ENCODE data around the gene FAM3A. TPM values are rescaled to one million over a fixed set of nuclear protein-coding genes. Genes with fewer than 3 reads are reported as not detected.
"Not testable (repeated sequence)": the region's sequence is repeated elsewhere in the genome, so short reads cannot be mapped to it uniquely, and the experiment has no call there.

Gene FAM3A
- total RNA-seq, 2 donors from 2014 or later = 31.2 to 32.9 TPM

DNA sequence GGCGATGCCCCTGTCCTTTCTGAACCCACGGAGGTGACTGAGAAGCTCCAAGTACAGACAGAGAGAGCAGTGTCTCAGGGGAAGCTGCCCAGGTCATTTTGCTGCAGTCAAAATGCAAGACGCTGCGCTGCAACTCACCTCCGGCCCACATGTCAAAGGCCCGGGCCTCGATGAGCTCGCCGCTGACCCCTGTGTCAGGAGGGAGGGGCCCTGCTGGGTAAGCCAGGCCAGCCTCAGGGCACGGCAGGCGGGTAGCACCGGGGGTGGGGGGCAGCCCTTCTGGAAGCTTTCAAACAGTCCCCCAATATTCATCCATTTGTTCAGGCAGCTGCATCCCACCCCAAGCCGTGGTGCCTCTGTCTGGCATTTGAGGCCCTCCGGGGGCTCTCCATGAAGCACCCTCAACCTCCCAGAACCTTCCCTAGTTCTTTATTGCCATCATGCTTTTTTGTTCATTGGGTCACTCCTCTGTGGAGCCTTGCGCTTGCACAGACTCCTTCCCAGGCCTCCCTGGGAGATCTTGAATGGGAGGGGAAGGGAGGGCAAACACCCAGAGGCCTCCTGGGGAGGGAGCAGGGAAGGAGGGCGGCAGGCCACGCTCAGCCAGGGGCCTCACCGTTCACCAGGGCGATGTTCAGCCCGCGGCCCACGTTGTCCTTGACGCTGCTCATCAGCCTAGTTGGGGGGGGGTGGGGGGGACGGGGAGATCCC, 8.2 kb downstream of the FAM3A start:
- peaks cover 7 to 9% of the 10 kb centered on the region in 2 donors for H3K36me3 Mint-ChIP-seq (ENCODE audit: insufficient read depth in 2 of 2)
- H3K27ac Mint-ChIP-seq = no peak overlapping the region
- H3K4me3 Mint-ChIP-seq = no peak overlapping the region
- no peaks in the 10 kb centered on the region for H3K27me3 Mint-ChIP-seq (ENCODE audit: low read depth)
- no peaks in the 10 kb centered on the region for H3K9me3 Mint-ChIP-seq
- no peak for ATAC-seq (replicated peaks in 1 of 2)
- H3K4me1 Mint-ChIP-seq (ENCODE audit: low read depth) = peaks cover 14% of the 10 kb centered on the region
- no peak for DNase-seq

DNA sequence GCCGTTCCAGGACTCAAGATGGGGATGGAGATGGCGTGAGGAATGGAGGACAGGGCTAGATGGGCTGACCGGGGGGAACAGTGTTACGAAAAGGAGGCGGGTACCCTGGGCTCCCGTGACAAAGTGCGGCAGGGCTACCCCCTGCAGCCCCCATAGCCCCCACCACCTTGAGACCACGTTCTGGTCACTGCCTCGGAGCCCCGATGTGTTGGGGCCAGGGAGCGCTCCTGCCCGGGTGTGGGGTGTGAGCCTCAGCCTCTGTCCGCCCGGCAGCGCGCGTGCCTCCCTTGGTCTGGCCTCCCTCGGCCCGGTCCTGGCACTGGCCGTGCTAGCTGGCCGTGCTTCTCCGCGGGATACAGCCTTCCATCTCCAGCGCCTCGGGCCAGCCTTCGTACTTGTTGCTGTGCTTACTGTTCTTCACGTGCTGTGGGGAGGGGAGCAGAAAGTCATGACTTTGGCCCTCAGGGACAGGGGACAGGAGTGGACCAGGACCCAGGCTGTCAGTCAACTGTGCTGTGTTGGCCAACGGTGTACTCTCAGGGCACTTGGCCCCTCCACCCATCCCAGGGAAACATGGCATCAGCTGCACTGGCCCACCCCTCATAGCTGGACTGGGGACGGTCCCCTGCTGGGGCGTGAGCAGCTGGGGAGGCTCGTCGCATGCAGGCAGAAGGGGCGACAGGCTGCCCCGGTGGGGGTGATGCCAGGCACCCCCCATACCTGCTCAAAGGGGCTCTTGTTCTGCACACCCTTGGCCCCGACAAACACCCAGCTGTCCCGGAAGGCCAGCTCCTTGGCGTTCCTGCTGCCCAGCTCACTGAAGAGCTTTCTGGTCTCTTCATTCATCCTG, 9.3 kb downstream of the FAM3A start:
- Mint-ChIP-seq H3K9me3 (no peaks in the 10 kb centered on the region), H3K27me3 (ENCODE audit: low read depth) (no peaks in the 10 kb centered on the region), H3K27ac (no peak overlapping the region), H3K4me3 (no peak overlapping the region), H3K4me1 (ENCODE audit: low read depth) (peaks cover 11% of the 10 kb centered on the region), H3K36me3 (ENCODE audit: insufficient read depth in 2 of 2) (peaks cover 7 to 9% of the 10 kb centered on the region in 2 donors)
- ATAC-seq (replicated peaks in 1 of 2) = no peak
- no peak for DNase-seq

- H3K4me3 Mint-ChIP-seq = no peak overlapping the region
- no peaks in the 10 kb centered on the region for H3K9me3 Mint-ChIP-seq
- ATAC-seq (replicated peaks in 1 of 2) (no peak), DNase-seq (no peak)
- H3K36me3 Mint-ChIP-seq (ENCODE audit: insufficient read depth in 2 of 2) = peaks cover 5 to 9% of the 10 kb centered on the region in 2 donors
- H3K27me3 Mint-ChIP-seq (ENCODE audit: low read depth) = no peaks in the 10 kb centered on the region
- H3K27ac Mint-ChIP-seq = no peak overlapping the region
- peaks cover 2% of the 10 kb centered on the region for H3K4me1 Mint-ChIP-seq (ENCODE audit: low read depth)
Observed at GRCh38 chrX:154505734-154506133, 10.3 kb downstream of the FAM3A start.

DNA sequence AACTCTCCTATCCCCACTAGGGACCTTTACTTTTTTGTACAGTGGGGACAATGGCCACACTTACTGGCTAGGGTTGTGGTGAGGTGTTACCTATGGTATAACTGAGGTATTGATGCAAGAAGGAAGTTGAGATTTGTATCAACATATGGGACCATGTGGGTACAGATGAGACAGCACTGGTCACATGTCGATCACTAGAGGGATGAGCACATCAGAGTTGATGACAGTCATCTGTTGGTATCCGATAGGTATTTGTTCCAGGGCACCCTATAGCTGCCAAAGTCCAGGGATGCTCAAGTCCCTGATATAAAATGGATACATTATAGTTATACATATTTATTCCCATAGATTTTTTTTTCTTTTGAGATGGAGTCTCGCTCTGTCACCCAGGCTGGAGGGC, 13.0 kb downstream of the FAM3A start:
- Mint-ChIP-seq H3K27me3 (ENCODE audit: low read depth) (peaks cover 7% of the 10 kb centered on the region), H3K4me1 (ENCODE audit: low read depth) (no peaks in the 10 kb centered on the region), H3K27ac (no peak overlapping the region), H3K9me3 (no peaks in the 10 kb centered on the region), H3K4me3 (no peak overlapping the region), H3K36me3 (ENCODE audit: insufficient read depth in 2 of 2) (no peaks in the 10 kb centered on the region)
- no peak for DNase-seq
- ATAC-seq (replicated peaks in 1 of 2) = no peak

- H3K4me3 Mint-ChIP-seq = no peak overlapping the region
- ATAC-seq (replicated peaks in 1 of 2) (no peak), DNase-seq (no peak)
- no peaks in the 10 kb centered on the region for H3K36me3 Mint-ChIP-seq (ENCODE audit: insufficient read depth in 2 of 2)
- H3K9me3 Mint-ChIP-seq = no peaks in the 10 kb centered on the region
- no peak overlapping the region for H3K27ac Mint-ChIP-seq
- peaks cover 7% of the 10 kb centered on the region for H3K27me3 Mint-ChIP-seq (ENCODE audit: low read depth)
- no peaks in the 10 kb centered on the region for H3K4me1 Mint-ChIP-seq (ENCODE audit: low read depth)
Observed at GRCh38 chrX:154502098-154502497, 13.9 kb downstream of the FAM3A start.

- ATAC-seq (replicated peaks in 1 of 2); H3K9me3 Mint-ChIP-seq; H3K4me3 Mint-ChIP-seq: not testable (repeated sequence)
Observed at GRCh38 chrX:154501423-154501822, 14.6 kb downstream of the FAM3A start.

DNA sequence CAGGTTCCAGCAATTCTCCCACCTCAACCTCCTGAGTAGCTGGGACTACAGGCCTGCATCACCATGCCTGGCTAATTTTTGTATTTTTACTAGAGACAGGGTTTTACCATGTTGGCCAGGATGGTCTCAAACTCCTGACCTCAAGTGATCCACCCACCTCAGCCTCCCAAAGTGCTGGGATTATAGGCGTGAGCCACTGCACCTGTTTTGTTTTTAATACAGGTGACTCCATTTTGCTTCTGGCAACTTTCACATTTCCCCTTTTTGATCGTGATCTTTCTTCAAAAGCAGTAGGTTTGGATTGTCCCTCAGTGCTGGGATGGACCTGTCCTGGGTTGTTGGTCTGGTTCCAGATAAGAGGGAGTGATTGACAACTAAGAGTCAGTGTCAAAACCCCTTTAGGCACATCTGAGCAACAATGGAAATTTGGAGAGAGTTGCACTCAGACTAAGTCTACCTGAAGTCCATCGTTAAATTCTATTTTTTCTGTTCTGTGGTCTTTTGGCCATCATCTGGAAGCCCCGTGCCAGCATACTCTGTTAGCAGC, 19.4 kb downstream of the FAM3A start:
- H3K27ac Mint-ChIP-seq; H3K4me1 Mint-ChIP-seq (ENCODE audit: low read depth); H3K36me3 Mint-ChIP-seq (ENCODE audit: insufficient read depth in 2 of 2); H3K9me3 Mint-ChIP-seq; ATAC-seq (replicated peaks in 1 of 2); DNase-seq; H3K4me3 Mint-ChIP-seq; H3K27me3 Mint-ChIP-seq (ENCODE audit: low read depth): not testable (repeated sequence)

More at GRCh38 chrX:154501423-154501822, 14.6 kb downstream of the FAM3A start:
- not testable (repeated sequence) for H3K27me3 Mint-ChIP-seq (ENCODE audit: low read depth); H3K4me1 Mint-ChIP-seq (ENCODE audit: low read depth); H3K36me3 Mint-ChIP-seq (ENCODE audit: insufficient read depth in 2 of 2); H3K27ac Mint-ChIP-seq; DNase-seq

GRCh38 chrX:154495472-154495922, 20.5 kb downstream of the FAM3A start:
- Mint-ChIP-seq H3K4me3 (no peak overlapping the region), H3K9me3 (no peaks in the 10 kb centered on the region), H3K27me3 (ENCODE audit: low read depth) (peaks cover 7% of the 10 kb centered on the region), H3K4me1 (ENCODE audit: low read depth) (no peaks in the 10 kb centered on the region), H3K27ac (no peak overlapping the region), H3K36me3 (ENCODE audit: insufficient read depth in 2 of 2) (no peaks in the 10 kb centered on the region)
- no peak for ATAC-seq (replicated peaks in 1 of 2)
- DNase-seq = no peak

GRCh38 chrX:154494715-154495114, 21.3 kb downstream of the FAM3A start:
- Mint-ChIP-seq H3K4me3 (no peak overlapping the region), H3K36me3 (ENCODE audit: insufficient read depth in 2 of 2) (peaks cover 0 to 2% of the 10 kb centered on the region in 2 donors), H3K9me3 (no peaks in the 10 kb centered on the region), H3K27me3 (ENCODE audit: low read depth) (peaks cover 7% of the 10 kb centered on the region), H3K4me1 (ENCODE audit: low read depth) (peaks cover 2% of the 10 kb centered on the region), H3K27ac (no peak overlapping the region)
- DNase-seq (no peak), ATAC-seq (replicated peaks in 1 of 2) (no peak)

GRCh38 chrX:154490414-154491083, 25.5 kb downstream of the FAM3A start, which contains the start of gene SLC10A3:
SLC10A3 (minus strand) TSS chrX:154490629; CDS start chrX:154488940, 1,689 bp downstream.
- H3K36me3 Mint-ChIP-seq (ENCODE audit: insufficient read depth in 2 of 2) = peaks cover 0 to 10% of the 10 kb centered on the region in 2 donors
- H3K4me3 Mint-ChIP-seq = peak within 1 kb of the TSS; percentile 90 to 95
- H3K27ac Mint-ChIP-seq = peak within 1 kb of the TSS; percentile 95
- ATAC-seq (replicated peaks in 1 of 2) = peak; percentile 89 to 91
- no peaks in the 10 kb centered on the region for H3K27me3 Mint-ChIP-seq (ENCODE audit: low read depth)
- peak; percentile 90 to 91 for DNase-seq
- peaks cover 15% of the 10 kb centered on the region for H3K4me1 Mint-ChIP-seq (ENCODE audit: low read depth)
- no peaks in the 10 kb centered on the region for H3K9me3 Mint-ChIP-seq

- Mint-ChIP-seq H3K27ac (peak overlapping the region; percentile 81), H3K9me3 (no peaks in the 10 kb centered on the region), H3K4me3 (peak overlapping the region; percentile 90 to 95), H3K27me3 (ENCODE audit: low read depth) (no peaks in the 10 kb centered on the region), H3K4me1 (ENCODE audit: low read depth) (peaks cover 15% of the 10 kb centered on the region), H3K36me3 (ENCODE audit: insufficient read depth in 2 of 2) (peaks cover 0 to 10% of the 10 kb centered on the region in 2 donors)
- DNase-seq = peak; percentile 44 to 46
- ATAC-seq (replicated peaks in 1 of 2) = peak; percentile 25 to 32
Observed at GRCh38 chrX:154490021-154490413, 26.0 kb downstream of the FAM3A start.

GRCh38 chrX:154489182-154489581, 26.9 kb downstream of the FAM3A start:
- Mint-ChIP-seq H3K27ac (no peak overlapping the region), H3K4me3 (peak overlapping the region; percentile 90 to 95), H3K4me1 (ENCODE audit: low read depth) (peaks cover 15% of the 10 kb centered on the region), H3K9me3 (no peaks in the 10 kb centered on the region), H3K27me3 (ENCODE audit: low read depth) (no peaks in the 10 kb centered on the region), H3K36me3 (ENCODE audit: insufficient read depth in 2 of 2) (peaks cover 0 to 10% of the 10 kb centered on the region in 2 donors)
- no peak for DNase-seq
- ATAC-seq (replicated peaks in 1 of 2) = no peak
